SK-N-SH treated with all-trans-retinoic acid at 6 μM for 48 hours (cell line): ENCODE measurements around the gene AKAP12.

Experiments
- ATAC-seq: fragments of 200-7000 bp; cut with Tn5 transposase; 3 replicates; pipeline ENCODE4 v1.9.1; 2020; ENCODE audit warnings: mild to moderate bottlenecking, moderate library complexity
- ARNTL ChIP-seq: fragments of 450-650 bp; formaldehyde crosslinking; IDR thresholded peaks from 2 replicates; pipeline ENCODE4 v1.5.0; 2020; ENCODE audit warnings: low read depth, mild to moderate bottlenecking, moderate library complexity, borderline replicate concordance
- BACH2 ChIP-seq: fragments of 250-450 bp; sonication (Bioruptor Pico); IDR thresholded peaks from 2 replicates; pipeline ENCODE4 v1.9.0; 2021; ENCODE audit warnings: mild to moderate bottlenecking, borderline replicate concordance
- CREB5 ChIP-seq: fragments of 250-450 bp; sonication (Bioruptor Pico); IDR thresholded peaks from 2 replicates; pipeline ENCODE4 v1.5.1; 2020; ENCODE audit warnings: low read depth, mild to moderate bottlenecking, moderate library complexity
- CSDC2 ChIP-seq: fragments of 250-450 bp; sonication (Bioruptor Pico); IDR thresholded peaks from 2 replicates; pipeline ENCODE4 v1.5.0; 2020; ENCODE audit warnings: mild to moderate bottlenecking, moderate library complexity
- CSRNP3 ChIP-seq: fragments of 250-450 bp; sonication (Bioruptor Pico); IDR thresholded peaks from 2 replicates; pipeline ENCODE4 v1.5.1; 2021; ENCODE audit warnings: mild to moderate bottlenecking, moderate library complexity
- ESRRG ChIP-seq: fragments of 250-450 bp; sonication (Bioruptor Pico); IDR thresholded peaks from 2 replicates; pipeline ENCODE4 v1.6.1; 2021; ENCODE audit warnings: mild to moderate bottlenecking
- GLIS3 ChIP-seq: fragments of 250-450 bp; sonication (Bioruptor Pico); IDR thresholded peaks from 2 replicates; pipeline ENCODE4 v1.5.0; 2020; ENCODE audit warnings: mild to moderate bottlenecking, moderate library complexity
- ISL1 ChIP-seq: fragments of 250-450 bp; sonication (Bioruptor Pico); IDR thresholded peaks from 2 replicates; pipeline ENCODE4 v2.1.2; 2022; ENCODE audit warnings: mild to moderate bottlenecking, moderate library complexity
- OSR1 ChIP-seq: fragments of 250-450 bp; sonication (Bioruptor Pico); IDR thresholded peaks from 2 replicates; pipeline ENCODE4 v1.8.0; 2022; ENCODE audit warnings: moderate library complexity, mild to moderate bottlenecking, inconsistent platforms
- PPARA ChIP-seq: fragments of 250-450 bp; sonication (Bioruptor Pico); IDR thresholded peaks from 2 replicates; pipeline ENCODE4 v1.5.0; 2020; ENCODE audit warnings: mild to moderate bottlenecking, borderline replicate concordance
- RARB ChIP-seq: fragments of 250-450 bp; sonication (Bioruptor Pico); IDR thresholded peaks from 2 replicates; pipeline ENCODE4 v1.8.0; 2021; ENCODE audit warnings: mild to moderate bottlenecking, moderate library complexity
- SNAI2 ChIP-seq: fragments of 250-450 bp; sonication (Bioruptor Pico); IDR thresholded peaks from 2 replicates; pipeline ENCODE4 v1.5.0; 2020; ENCODE audit warnings: mild to moderate bottlenecking, moderate library complexity
- TCF4 ChIP-seq: fragments of 250-450 bp; sonication (Bioruptor Pico); IDR thresholded peaks from 2 replicates; pipeline ENCODE4 v1.8.0; 2021; ENCODE audit warnings: mild to moderate bottlenecking, moderate library complexity, borderline replicate concordance
- TOX ChIP-seq: fragments of 250-450 bp; sonication (Bioruptor Pico); IDR thresholded peaks from 2 replicates; pipeline ENCODE4 v1.8.0; 2021; ENCODE audit warnings: mild to moderate bottlenecking, moderate library complexity, borderline replicate concordance
- TSHZ2 ChIP-seq: fragments of 250-450 bp; sonication (Bioruptor Pico); IDR thresholded peaks from 2 replicates; pipeline ENCODE4 v1.5.0; 2020; ENCODE audit warnings: mild to moderate bottlenecking, moderate library complexity
- ZFP3 ChIP-seq: fragments of 250-450 bp; sonication (Bioruptor Pico); IDR thresholded peaks from 2 replicates; pipeline ENCODE4 v1.5.0; 2020; ENCODE audit warnings: mild to moderate bottlenecking, moderate library complexity
- ZFP30 ChIP-seq: fragments of 450-650 bp; formaldehyde crosslinking; IDR thresholded peaks from 2 replicates; pipeline ENCODE4 v1.5.0; 2022; ENCODE audit warnings: mild to moderate bottlenecking, moderate library complexity
- ZNF70 ChIP-seq: fragments of 450-650 bp; formaldehyde crosslinking; IDR thresholded peaks from 2 replicates; pipeline ENCODE4 v1.5.0; 2020; ENCODE audit warnings: mild to moderate bottlenecking, moderate library complexity
- TF ChIP-seq, protein P1 (sequence below): fragments of 250-450 bp; sonication (Bioruptor Pico); IDR thresholded peaks from 2 replicates; pipeline ENCODE4 v1.8.0; 2020; ENCODE audit warnings: mild to moderate bottlenecking, moderate library complexity, borderline replicate concordance

AKAP12 gene

GRCh38 chr6:151275566-151275965, 35.8 kb downstream of the AKAP12 start (continued):
- TF ChIP-seq TSHZ2 (CRISPR knock-in tag): no peak
- no peak for TF ChIP-seq RARB

DNA sequence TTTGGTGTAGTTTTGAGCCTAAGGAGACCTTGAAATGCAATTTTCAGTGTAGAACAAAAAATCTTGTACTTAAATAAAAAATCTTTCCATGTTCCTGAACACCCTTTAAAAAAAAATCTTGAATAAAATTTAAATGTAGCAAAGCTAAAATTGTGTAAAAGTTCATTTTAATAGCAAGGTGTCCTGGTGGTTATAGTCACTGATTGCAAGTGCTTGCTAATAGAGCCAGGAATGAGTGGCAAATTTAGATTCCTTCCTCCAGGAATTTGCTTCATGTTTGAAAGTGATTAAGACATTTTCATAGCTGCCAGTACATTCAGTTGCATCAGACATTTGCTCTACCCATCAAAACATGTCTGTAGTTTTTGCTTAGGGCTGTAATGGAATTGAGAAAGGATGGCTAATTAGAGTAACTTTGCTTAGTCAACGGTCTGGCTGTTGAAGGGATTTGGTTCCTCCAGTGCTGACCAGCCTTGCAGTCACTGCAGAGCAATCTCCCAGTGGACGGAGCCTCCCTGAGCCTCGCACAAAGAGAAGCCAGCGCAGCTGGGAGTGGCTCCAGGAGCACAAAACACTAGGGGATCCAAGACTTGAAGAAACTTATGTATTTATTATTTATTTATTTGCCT, 36.5 kb downstream of the AKAP12 start:
- TF ChIP-seq ISL1 (CRISPR knock-in tag) (peak; percentile 24; the same call in 1 of the 2 replicates), ZFP30 (no peak)
- ATAC-seq: peak; percentile 38; the same call in 1 of the 3 replicates

DNA sequence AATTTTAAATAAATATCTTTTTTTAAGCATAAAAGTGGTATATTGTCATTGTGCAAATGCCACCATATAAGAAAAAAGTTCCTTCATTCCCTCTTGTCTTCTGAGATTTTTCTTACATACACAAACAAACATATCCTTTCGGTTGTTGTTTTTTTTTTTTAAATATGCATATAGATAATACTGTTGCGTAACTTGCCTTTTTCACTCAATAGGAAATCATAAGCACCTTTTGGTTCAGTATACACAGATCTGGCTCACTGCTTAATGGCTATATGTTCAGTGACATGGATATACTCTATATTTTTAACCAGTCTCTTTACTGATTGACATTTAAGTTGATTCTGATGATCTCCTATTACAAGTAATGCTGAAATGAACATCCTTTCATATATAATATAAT, 40.1 kb downstream of the AKAP12 start:
- no peak for ATAC-seq
- TF ChIP-seq ZFP30: no peak
- no peak for TF ChIP-seq ZNF70 (CRISPR knock-in tag)
- no peak for TF ChIP-seq CREB5 (CRISPR knock-in tag)
- TF ChIP-seq ARNTL (CRISPR knock-in tag): no peak
- TF ChIP-seq TOX (CRISPR knock-in tag): no peak
- TF ChIP-seq BACH2 (CRISPR knock-in tag): no peak
- no peak for TF ChIP-seq PPARA (CRISPR knock-in tag)
- no peak for TF ChIP-seq SNAI2 (CRISPR knock-in tag)
- TF ChIP-seq ISL1 (CRISPR knock-in tag): no peak

- TF ChIP-seq ESRRG (no peak), BACH2 (CRISPR knock-in tag) (no peak), RARB (no peak)
- no peak for ATAC-seq
Measured at GRCh38 chr6:151280859-151281258, 41.1 kb downstream of the AKAP12 start.

- TF ChIP-seq OSR1 (CRISPR knock-in tag): no peak
- TF ChIP-seq ZFP30: no peak
- no peak for TF ChIP-seq CREB5 (CRISPR knock-in tag)
- no peak for ATAC-seq
Measured at GRCh38 chr6:151284012-151284411, 44.2 kb downstream of the AKAP12 start.

- TF ChIP-seq OSR1 (CRISPR knock-in tag) (no peak), ZFP30 (no peak), ZFP3 (CRISPR knock-in tag) (no peak), TCF4 (CRISPR knock-in tag) (no peak), GLIS3 (CRISPR knock-in tag) (no peak), CSDC2 (CRISPR knock-in tag) (no peak), CSRNP3 (CRISPR knock-in tag) (no peak)
- TF ChIP-seq, protein P1, sequence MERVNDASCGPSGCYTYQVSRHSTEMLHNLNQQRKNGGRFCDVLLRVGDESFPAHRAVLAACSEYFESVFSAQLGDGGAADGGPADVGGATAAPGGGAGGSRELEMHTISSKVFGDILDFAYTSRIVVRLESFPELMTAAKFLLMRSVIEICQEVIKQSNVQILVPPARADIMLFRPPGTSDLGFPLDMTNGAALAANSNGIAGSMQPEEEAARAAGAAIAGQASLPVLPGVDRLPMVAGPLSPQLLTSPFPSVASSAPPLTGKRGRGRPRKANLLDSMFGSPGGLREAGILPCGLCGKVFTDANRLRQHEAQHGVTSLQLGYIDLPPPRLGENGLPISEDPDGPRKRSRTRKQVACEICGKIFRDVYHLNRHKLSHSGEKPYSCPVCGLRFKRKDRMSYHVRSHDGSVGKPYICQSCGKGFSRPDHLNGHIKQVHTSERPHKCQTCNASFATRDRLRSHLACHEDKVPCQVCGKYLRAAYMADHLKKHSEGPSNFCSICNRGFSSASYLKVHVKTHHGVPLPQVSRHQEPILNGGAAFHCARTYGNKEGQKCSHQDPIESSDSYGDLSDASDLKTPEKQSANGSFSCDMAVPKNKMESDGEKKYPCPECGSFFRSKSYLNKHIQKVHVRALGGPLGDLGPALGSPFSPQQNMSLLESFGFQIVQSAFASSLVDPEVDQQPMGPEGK (CRISPR knock-in tag): no peak
- TF ChIP-seq, all 23 proteins: peak for 0
- no peak; the same call in 1 of the 3 replicates for ATAC-seq
Measured at GRCh38 chr6:151284548-151285017, 44.8 kb downstream of the AKAP12 start.
